Islet of Langerhans (tissue), 1 donor: ENCODE data around the gene FAM219A.

Experiments used
- FAIRE-seq: peaks from one replicate; lab custom pipeline; 2011; peaks lifted over from hg19 to GRCh38; lab: Jason Lieb, UNC

The FAM219A gene

GRCh38 chr9:34400275-34400674 is 58.1 kb downstream of the FAM219A start:
- FAIRE-seq, result no peak

DNA sequence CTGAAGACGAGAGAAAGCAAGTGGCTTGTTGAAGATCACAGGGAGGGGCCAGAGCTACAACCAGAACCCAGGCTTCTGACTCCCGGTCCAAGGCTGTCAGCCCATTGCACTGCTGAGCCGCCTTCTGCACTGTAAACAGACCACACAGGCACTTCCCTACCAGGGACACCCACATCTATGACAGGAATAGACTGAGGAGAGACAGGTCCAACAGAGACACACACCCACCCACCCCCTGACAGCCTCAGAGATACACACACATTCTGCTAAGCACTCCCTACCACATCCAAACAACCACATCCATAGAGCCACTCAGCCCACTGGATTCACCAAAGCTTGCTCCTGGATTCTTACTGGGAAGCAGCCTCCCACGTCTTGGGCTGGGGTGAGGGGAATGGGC is 58.6 kb downstream of the FAM219A start:
- no peak for FAIRE-seq

GRCh38 chr9:34398875-34399274 is 59.5 kb downstream of the FAM219A start:
- FAIRE-seq, result no peak

- FAIRE-seq, result no peak
These were observed 61.8 kb downstream of the FAM219A start for GRCh38 chr9:34396276-34397214.

GRCh38 chr9:34392511-34392910 is 65.9 kb downstream of the FAM219A start:
- FAIRE-seq, result no peak

DNA sequence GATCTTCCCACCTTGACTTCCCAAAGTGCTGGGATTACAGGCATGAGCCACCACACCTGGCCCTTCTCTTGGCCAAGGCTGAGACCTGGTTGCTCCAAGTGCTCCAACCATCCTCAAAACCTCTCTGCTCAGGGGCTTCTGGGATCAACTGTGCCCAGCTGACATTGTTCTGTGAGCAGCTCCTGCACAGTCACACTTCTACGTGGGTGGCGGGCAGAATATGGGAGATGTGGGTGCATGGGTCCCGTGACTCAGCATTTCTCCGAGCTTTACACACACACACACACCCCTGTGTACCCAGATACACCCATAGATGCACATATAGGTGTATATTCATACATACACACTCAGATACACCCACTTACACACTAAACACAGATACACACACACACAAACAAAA is 71.1 kb downstream of the FAM219A start:
- FAIRE-seq, result no peak

DNA sequence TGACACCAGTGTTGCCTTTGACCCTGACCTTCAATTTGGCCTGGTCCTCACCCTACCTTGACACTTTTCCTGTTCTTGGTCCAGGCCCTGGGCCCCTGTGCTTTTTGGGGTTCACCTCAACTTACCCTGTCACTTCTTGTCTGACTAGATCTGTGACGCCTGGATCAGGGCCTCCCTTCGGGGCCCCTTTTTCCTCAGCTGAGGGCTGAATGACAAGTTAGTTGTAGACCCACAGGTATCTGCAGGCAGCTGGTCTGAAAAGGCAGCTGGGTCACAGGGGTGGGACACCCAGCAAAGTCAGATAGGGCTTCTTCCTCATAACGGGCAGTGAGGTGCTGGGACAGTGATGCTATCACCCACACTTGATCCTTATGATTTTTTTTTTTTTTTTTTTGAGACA is 71.7 kb downstream of the FAM219A start:
- no peak for FAIRE-seq

- no peak for FAIRE-seq
These were observed 72.7 kb downstream of the FAM219A start for GRCh38 chr9:34385561-34386230.

GRCh38 chr9:34384368-34385165 is 73.8 kb downstream of the FAM219A start:
- no peak for FAIRE-seq

GRCh38 chr9:34383904-34384303 is 74.5 kb downstream of the FAM219A start:
- no peak for FAIRE-seq

- FAIRE-seq, result no peak
These were observed 75.5 kb downstream of the FAM219A start for GRCh38 chr9:34382879-34383278.

DNA sequence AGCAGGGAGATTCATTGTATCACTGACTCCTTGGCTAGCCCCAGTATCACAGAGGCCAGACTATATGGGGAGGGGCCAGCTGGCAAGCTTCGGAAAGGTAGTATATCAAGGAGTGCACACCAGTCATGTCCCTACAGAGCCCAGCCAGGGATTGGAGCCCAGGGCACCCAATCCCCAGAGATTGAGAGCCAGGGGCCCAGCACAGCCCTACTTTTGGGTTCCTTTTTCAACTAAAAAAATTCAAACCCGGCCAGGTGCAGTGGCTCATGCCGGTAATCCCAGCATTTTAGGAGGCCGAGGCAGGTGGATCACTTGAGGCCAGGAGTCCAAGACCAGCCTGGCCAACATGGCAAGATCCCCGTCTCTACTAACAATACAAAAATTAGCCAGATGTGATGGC is 76.3 kb downstream of the FAM219A start:
- no peak for FAIRE-seq

GRCh38 chr9:34381323-34381722 is 77.0 kb downstream of the FAM219A start:
- no peak for FAIRE-seq

DNA sequence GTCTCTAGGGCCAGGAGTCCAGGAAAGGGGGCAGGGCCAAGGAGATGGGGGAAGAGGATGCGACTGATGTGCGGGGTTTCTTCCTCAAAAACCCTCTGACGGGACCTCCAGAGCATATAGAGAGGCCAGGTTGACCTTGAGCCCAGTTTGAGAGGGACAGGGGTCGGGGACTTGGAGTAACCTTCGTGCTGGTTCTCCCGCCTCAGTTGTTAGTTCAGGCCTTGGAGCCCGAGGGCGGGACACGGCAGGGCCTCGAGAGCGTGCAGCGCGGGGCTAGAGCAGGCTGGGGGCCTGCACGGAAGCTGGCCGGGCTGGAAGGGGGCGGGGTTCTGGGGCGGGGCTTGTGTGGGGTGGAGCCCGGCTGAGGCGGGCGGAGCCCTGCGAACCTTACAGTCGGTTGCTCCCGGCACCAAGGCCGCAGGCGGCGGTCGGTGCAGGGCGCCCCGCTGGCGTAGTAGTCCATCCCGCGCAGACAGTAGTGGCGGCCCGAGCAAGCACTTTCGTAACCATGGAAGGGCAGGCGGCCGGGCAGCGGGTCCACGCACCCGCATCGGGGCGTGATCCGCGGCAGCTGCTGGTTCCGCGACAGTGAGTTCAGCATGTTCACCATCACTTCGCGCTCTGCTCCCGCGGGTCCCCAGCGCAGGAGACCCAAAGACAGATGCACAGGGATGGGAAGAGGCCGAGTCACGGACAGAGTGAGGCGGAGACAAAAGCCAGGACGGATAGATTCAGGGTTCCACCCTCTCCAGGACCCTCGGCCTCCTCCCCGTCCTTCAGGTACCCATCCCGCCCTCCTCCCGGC is 77.7 kb downstream of the FAM219A start:
- no peak for FAIRE-seq

DNA sequence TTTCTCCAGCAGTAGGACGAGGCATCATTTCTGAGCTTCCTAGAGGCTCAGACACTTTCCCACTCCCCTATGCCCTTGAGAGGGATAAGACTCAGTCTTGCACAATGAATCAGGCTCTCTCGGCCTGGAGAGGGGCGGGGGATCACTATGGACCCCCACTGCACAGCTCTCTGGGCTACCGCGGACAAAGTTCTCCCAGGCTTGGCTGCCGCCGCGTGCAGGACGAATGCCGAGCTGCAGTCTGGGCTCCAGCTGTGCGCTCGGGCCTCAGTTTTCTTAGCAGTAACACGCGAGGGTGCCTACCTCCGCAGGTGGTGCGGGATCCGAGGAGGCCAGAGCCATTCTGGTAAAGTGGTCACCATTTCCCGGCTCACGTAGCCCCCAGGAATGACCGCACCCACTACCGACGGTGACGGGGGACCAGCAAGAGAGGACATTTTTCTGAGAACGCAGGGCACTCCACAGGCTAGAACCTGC is 78.3 kb downstream of the FAM219A start:
- FAIRE-seq, result no peak

GRCh38 chr9:34379334-34380033 is 78.9 kb downstream of the FAM219A start:
- FAIRE-seq, result no peak

- no peak for FAIRE-seq
These were observed 79.9 kb downstream of the FAM219A start for GRCh38 chr9:34378376-34379060.

- FAIRE-seq, result no peak
These were observed 81.0 kb downstream of the FAM219A start for GRCh38 chr9:34377404-34377746.

GRCh38 chr9:34376596-34377403 is 81.6 kb downstream of the FAM219A start, which contains the start of gene MYORG:
MYORG (minus strand) TSS chr9:34376898; CDS start chr9:34372943, 3,955 bp downstream.
- peak; percentile 36 for FAIRE-seq
